Left lung (tissue), 10 donors: ENCODE data around the gene FBXO7. TPM values are rescaled to one million over a fixed set of nuclear protein-coding genes. Genes with fewer than 3 reads are reported as not detected.

Source experiments
- ATAC-seq: fragments of 200-7000 bp; cut with Tn5 transposase; one replicate; pipeline ENCODE4 v1.9.1; 2020; ENCODE audit warnings: moderate library complexity
- DNase-seq, 4 donors: peaks; one replicate each; pipeline ENCODE4 v3.0.0-alpha.2; 2013 to 2020
- H3K27ac ChIP-seq, 2 donors: fragments of 200-600 bp; sonication (generic) in 1 of 2; one replicate each; pipeline versions ENCODE4 v1.5.0 to v1.8.0; 2020 to 2021
- H3K27me3 ChIP-seq, 2 donors: fragments of 200-600 bp; sonication (generic) in 1 of 2; one replicate each; pipeline versions ENCODE4 v1.5.0 to v1.8.0; 2020 to 2021
- H3K36me3 ChIP-seq, 2 donors: fragments of 200-600 bp; sonication (generic) in 1 of 2; one replicate each; pipeline versions ENCODE4 v1.5.0 to v1.8.0; 2020 to 2021
- H3K4me1 ChIP-seq, 2 donors: fragments of 200-600 bp; one replicate each; pipeline ENCODE4 v1.8.0; 2021
- H3K4me3 ChIP-seq, 2 donors: fragments of 200-600 bp; sonication (generic) in 1 of 2; one replicate each; pipeline versions ENCODE4 v1.5.0 to v1.8.0; 2020 to 2021; ENCODE audit warnings: mild to moderate bottlenecking in 1 of 2
- H3K9me3 ChIP-seq, 2 donors: fragments of 200-600 bp; sonication (generic) in 1 of 2; one replicate each; pipeline versions ENCODE4 v1.5.0 to v1.8.0; 2020 to 2021
- CTCF ChIP-seq, 2 donors: fragments of 200-600 bp; sonication (generic) in 1 of 2; IDR thresholded peaks; one replicate each; pipeline versions ENCODE4 v1.5.0 to v1.8.0; 2021; ENCODE audit warnings: antibody characterized with exemption in 2 of 2
- intact Hi-C, 2 donors: fragments of 100-400 bp; cut with DNase I; formaldehyde crosslinking; loops; one replicate each; pipeline versions ENCODE4 v1.11.2 to v1.14.2; 2022
- polyA plus RNA-seq, 6 donors: library from polyadenylated mRNA; unstranded; fragments of 120-200 nt; gene quantifications; one replicate each; pipeline ENCODE4 v1.2.1, GENCODE V29; 2013; ENCODE audit not compliant: insufficient read length in 6 of 6
- total RNA-seq, 2 donors: library from RNA; stranded (reverse); fragmentation: NEBNext Ultra II Directional; extraction: Animal tissue kit (Norgen Biotek cat#: 25700); gene quantifications; one replicate each; pipeline ENCODE4 v1.2.1, GENCODE V29; 2021
- donor health status: DM: no; HTN: yes; CAD: no.
- donor health status: DM: no; HTN: no; CAD: no.

The FBXO7 gene
- total and polyA plus RNA-seq, 8 donors, result 84.5 to 114 (median 106) TPM

DNA sequence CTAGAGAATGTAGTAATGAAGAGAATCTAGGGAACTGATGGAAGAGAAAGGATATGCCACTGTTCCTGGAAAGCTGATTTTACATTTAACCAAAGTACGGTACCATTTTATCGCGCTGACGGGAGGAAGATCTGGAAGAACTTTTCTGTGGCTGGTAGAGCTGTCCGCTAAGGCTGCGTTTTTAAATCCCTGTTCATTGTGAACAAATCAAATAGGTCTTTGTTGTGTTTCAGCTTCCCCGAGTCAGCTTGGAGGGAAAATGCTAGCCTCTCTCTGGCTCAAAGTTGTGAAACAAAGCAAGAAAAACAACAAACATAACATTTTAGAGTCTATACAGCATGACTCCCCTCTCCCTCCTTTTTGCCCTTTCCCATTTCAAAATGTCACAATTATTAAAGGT is 34.4 kb downstream of the FBXO7 start:
- Histone ChIP-seq H3K4me1 (no peaks in the 10 kb centered on the region), H3K36me3 (no peaks in the 10 kb centered on the region), H3K27me3 (no peaks in the 10 kb centered on the region), H3K27ac (no peak overlapping the region), H3K4me3 (no peak overlapping the region), H3K9me3 (no peaks in the 10 kb centered on the region)
- ATAC-seq, result no peak
- intact Hi-C loops, result no loop called here
- no peak for DNase-seq
- TF ChIP-seq CTCF (IDR thresholded peaks at IDR 0.05), result no peak

GRCh38 chr22:32511274-32511673 is 36.7 kb downstream of the FBXO7 start:
- ATAC-seq (no peak), DNase-seq (no peak)
- no peaks in the 10 kb centered on the region for H3K9me3 ChIP-seq
- no peaks in the 10 kb centered on the region for H3K4me1 ChIP-seq
- no peak overlapping the region for H3K4me3 ChIP-seq
- no peaks in the 10 kb centered on the region for H3K27me3 ChIP-seq
- no peak for TF ChIP-seq CTCF (IDR thresholded peaks at IDR 0.05)
- H3K27ac ChIP-seq, result no peak overlapping the region
- H3K36me3 ChIP-seq, result no peaks in the 10 kb centered on the region
- intact Hi-C loops, result no loop called here

DNA sequence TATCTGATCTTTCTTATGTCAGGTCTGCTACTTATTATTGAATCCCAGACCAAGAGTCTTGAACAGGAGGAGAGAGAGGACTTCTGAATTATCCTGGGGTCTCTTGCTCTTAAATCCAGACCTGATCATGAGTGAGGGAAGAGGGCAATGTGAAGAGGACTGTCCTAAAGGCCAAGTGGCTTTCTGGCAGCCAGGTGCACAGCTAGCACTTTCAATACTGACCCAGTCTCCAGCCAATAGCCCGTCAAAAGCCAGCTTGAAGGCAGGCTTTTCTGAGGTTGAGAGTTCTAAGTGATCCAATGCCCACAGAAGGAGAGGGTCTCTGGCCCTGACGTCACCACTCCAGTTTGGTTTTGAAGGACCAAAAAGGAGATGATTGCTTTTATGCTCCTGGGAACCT is 37.2 kb downstream of the FBXO7 start:
- no peak for TF ChIP-seq CTCF (IDR thresholded peaks at IDR 0.05)
- Histone ChIP-seq H3K4me3 (no peak overlapping the region), H3K27ac (no peak overlapping the region), H3K36me3 (no peaks in the 10 kb centered on the region), H3K27me3 (no peaks in the 10 kb centered on the region), H3K4me1 (no peaks in the 10 kb centered on the region), H3K9me3 (no peaks in the 10 kb centered on the region)
- DNase-seq (no peak), ATAC-seq (no peak)
- intact Hi-C loops, result no loop called here

DNA sequence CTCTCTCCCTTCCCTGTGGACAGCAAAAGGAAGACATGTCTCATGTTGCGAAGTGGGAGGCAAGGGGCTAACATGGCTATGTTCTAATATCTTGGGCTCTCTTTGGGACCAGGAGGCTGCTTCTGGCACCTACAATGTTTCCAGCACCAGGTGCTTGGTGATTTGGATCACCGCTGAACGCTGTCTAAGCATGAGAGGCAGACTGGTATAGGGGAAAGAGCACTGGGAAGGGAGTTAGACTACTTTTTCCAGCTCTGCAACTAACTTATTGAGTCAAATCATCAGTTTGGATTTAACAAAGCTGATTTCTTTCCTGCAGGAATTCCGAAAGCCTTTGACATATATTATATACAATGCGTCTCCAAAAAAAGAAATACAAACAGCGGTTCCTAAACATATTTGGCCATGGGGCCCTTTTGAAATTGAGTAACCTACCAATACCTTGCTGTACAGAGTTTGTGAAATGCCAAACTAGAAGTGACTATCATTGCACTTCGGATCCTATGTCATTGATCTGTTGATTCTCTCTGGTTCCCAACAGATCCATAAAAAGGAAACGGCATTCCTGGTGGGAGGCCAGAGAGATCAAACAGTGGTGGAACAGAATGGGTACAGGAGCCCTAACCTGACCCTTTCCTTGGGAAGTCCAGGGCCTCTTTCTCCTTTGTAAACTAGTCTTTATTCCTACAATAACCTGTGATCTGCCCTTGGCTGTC is 37.8 kb downstream of the FBXO7 start:
- Histone ChIP-seq H3K9me3 (no peaks in the 10 kb centered on the region), H3K4me3 (no peak overlapping the region), H3K4me1 (no peaks in the 10 kb centered on the region), H3K27ac (no peak overlapping the region), H3K27me3 (no peaks in the 10 kb centered on the region), H3K36me3 (no peaks in the 10 kb centered on the region)
- ATAC-seq (no peak), DNase-seq (no peak)
- no peak for TF ChIP-seq CTCF (IDR thresholded peaks at IDR 0.05)
- intact Hi-C loops, result no loop called here

DNA sequence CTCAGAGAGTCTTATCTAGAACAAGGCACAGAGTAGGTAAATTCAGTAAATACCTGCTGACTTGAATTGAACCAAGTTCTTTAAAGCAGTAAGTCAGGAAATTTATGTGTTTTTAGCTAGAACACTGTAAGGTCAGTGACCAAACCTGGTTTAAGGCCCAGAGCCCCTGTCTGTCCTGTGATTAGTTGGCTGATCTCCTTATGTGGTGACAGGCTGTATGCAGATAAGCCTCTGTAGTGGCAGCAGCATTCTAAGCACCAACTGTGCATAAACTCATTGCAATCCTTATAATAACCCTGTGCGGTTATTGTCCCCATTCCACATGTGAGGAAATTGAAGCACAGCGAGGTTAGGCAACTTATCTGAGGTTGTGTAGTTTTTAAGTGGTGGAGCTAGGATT is 40.5 kb downstream of the FBXO7 start:
- Histone ChIP-seq H3K27ac (no peak overlapping the region), H3K4me3 (no peak overlapping the region), H3K4me1 (no peaks in the 10 kb centered on the region), H3K9me3 (no peaks in the 10 kb centered on the region), H3K27me3 (no peaks in the 10 kb centered on the region), H3K36me3 (no peaks in the 10 kb centered on the region)
- TF ChIP-seq CTCF (IDR thresholded peaks at IDR 0.05), result no peak
- DNase-seq (no peak), ATAC-seq (no peak)
- intact Hi-C loops, result no loop called here
